GM19238 (cell line): Measurements from ENCODE around the gene DBNL.

Experiments used
- DNase-seq: peaks from one replicate; pipeline ENCODE4 v3.0.0; 2011; ENCODE audit warnings: low spot score; ENCODE audit not compliant: insufficient read length

DBNL gene

DNA sequence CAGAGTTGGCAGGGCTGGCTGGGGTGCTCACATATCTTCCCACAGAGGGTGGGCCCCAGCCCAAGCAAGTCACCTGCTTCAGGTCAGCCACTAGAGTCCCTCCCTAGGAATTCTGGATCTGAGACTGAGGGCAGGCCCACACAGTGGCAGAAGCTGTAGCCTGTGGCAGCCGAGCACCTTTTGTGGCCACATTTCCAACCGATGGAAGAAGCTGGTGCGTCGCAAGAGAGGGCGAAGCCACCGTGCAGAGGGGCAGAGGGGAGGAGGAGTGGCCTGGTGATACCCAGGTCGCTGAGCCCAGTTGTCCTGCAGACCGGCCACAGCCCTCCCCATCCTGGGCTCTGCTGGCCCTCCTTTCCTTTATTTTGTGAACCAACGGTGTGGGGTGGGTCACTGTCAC lies 32.6 kb downstream of the DBNL start:
- DNase-seq = no peak

DNA sequence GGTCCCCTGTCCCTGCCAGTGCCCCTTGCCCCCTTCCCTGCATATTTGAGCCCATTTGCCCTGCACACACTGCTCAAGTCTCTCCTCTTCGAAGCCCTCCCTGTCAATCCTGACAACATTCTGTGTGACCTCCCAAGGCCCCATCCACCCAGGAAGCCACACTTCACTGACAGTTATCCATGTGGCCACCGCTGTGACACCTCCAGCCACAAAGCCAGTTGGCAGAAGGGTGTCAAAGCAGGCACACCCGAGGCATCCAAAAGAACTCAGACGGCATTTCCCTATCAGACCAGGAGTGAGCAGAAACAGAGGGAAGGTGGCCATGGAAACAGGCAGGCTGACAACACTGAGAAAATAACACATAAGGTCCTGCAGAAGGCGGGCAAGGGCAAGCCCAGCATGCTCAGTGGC lies 33.2 kb downstream of the DBNL start:
- no peak for DNase-seq

DNA sequence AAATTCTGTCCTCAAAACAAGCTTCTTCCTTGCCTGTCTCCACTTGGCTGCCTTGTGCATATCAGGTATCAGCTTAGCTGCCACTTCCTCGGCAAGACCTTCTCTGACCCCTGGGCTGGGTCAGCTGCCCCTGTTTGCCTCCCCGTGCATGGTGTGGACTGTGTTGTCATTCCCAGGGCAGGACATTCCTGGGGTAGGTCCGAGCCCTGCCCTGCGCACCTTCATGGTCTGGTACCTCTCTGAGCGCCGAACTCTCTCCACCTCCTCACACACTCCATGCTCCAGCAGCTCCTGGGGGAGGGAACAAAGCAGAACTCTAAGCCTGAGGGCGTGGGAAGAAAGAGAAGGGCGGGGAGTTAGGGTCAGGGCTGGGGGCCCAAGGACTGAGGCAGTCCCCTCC lies 34.0 kb downstream of the DBNL start:
- no peak for DNase-seq

DNA sequence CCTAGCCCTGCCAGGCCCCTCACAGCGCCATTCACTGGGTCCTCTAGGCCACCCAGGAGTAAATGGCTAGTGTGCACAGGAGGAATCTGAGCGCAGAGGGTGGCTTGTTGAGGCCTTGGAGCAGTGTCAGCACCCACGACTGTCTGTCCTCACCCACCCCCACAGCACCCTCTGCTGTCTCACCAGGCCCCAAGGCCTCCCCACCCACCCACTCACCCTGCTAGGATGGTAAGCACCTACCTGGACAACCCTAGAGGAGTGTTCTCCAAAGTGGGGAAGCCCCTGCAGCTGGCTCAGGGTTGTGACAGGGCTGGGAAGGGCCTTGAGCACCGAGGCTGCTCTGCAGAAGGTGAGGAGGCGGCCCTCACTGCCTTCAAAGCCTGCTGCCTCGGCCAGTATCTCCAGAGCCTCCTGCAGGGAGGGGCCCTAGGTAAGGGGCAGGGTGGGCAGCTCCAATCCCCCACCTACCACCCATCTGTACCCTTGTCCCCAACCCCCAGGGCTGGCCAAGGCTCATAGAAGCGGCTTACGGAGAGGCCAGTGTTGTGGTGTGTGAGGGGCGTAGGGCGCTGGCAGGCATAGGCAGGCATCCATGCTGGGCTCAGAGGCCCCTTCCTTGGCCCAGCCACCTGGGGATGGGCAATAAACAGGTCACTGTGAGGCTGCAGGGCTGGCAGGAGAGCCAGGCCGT lies 35.0 kb downstream of the DBNL start:
- DNase-seq = no peak

DNA sequence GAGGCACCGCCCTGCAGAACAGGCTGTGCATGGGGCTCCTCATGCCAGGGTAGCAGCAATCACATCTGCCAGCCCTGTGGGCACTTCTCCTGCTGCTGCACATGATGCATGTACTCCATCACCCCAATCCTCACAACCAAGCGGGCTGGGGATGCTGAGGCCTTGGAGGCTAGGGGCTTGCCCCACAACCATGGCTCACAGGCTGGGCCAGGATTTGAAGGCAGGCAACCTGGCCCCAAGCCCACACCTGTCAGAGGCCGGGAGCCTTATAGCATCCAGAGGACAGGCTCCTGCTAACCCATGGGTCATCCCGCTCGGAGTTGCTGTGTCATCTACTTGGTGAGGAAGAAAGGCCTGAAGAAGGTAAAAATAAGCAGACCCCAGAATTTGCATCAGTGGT lies 35.6 kb downstream of the DBNL start:
- DNase-seq = no peak

DNA sequence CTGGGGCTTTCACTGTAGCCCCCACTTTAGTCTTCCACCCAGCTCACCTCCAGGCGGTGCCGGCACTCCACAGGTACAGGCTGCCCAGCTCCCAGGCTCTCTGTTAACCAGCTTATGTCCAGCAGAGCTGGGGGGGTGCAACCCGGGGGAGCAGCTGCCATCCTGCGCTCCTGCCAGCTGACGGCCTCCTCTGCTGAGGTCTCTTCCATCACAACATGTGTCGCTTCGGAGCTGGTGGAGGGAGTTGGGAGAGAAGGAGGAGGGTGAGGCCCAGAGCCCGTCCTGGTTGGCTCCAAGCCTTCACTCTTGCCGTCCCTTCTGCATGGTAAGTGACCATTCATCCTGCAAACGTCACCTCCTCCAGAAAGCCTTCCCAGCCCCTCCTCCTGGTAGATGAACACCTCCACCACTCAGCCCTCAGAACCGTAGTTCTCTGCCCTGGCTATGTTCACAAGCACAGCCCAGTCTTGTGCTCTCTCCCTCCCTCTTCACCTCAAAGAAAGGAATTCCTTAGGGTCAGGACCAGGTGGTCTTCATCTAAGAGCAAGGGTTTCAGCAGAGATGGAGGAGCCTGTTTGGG lies 36.3 kb downstream of the DBNL start:
- DNase-seq = no peak

DNA sequence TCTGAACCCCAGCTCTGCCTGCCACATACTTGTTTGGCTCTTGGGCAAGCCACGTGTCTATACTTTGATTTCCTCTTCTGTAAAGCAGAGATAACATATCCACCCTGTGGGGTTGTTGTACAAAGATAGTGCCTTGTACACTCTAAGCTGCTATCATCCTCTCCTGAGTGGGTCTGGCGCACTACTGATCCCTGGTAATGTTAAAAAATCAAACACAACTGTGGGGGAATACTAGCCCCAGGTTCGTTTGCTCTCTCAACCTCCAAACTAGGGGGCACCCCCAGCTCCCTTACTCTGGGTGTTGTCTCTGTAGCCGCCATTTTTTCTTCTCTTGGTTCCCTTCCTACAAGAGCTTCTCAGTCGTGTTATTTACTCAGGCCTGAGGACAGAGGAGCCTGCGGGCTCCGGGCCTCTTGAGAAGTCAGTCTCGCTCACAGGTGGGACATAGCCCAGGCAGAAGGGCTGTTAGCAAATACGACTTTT lies 36.8 kb downstream of the DBNL start:
- DNase-seq = no peak

DNA sequence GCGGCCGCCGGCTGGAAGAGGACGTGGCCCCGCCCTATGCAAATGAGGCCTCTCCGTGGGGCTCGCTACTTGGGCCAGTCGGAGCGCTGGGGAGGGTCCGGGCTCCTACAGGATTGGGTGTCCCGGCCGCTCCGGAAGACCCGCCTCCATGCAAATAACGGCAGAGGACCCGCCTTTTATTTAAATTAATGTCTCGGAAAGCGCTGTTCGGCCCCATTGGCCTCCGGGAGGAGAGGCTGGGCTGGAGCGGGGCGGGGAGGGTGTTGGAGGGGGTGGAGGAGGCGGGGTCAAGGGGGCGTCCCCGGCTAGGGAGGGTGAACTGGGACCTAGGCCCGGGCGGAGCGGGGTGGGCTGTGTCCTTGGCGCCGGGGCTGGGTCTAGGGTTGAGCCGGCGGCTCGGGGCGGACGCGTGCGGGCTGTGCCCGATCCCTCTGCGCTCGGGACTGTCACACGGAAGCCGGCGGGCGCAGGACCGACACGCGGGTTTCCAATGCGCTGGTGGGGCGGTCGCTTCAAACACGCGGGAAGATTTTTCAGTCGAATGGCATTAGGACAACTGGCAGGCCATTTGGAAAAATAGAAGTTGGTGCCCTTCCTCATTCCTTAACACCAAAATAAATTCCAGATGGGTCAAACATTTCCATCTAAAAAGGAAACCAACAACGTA lies 38.2 kb downstream of the DBNL start:
- DNase-seq = peak; percentile 96

DNA sequence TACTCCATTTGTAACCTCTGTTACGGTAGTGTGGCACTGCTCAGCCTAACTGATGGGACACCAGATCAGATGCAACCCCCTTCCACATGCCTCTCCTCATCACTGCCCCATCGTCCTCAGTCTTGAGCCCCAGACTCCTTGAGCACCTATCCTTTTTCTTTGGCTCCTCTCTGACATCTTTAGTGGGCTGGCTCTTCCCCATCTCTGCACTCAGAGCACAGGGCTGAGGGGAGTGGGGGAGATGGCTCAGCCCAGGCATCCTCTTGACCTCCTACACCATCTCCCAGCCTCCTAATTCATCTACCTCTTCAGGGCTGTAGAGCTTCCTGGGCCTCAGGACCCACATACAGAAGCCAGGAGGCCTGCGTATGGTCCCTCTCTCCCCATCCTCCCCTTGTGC lies 39.3 kb downstream of the DBNL start:
- DNase-seq = no peak

DNA sequence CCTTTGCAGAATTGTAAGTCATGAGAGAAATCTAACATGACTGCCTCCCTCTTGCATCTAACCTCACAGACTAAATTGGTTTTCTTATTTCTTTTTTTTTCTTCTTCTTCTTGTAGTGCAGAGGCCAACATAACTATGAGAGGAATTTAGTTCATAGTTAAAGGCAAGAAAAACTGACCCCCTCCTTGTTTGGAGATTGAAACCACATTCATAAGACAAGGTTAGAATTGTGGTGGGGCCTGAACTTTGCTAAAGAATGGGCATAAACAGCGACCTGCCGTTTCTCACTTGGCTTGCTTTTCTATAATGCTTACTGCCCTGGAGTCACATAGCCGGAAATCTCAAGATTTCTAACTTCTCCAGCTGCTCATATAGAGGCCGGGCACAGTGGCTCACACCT lies 40.2 kb downstream of the DBNL start:
- no peak for DNase-seq

DNA sequence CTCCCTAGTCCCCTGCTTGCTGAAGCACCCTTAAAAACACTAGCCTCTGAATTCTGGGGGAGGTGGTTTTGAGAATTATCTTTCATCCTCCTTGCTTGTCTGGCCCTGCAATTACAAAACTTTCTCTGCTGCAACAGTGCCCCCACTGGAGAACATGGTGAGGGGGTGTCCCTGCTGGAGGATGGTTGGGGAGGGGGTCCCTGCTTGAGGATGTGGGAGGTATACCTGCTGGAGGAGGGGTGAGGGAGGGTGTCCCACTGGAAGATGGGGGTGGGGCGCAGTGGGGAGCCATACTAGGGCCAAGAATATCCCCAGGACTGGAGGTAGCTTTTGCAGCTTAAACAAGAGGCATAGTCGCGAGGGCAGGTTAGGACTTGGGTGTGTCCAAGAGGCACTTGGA lies 41.0 kb downstream of the DBNL start:
- DNase-seq = no peak

DNA sequence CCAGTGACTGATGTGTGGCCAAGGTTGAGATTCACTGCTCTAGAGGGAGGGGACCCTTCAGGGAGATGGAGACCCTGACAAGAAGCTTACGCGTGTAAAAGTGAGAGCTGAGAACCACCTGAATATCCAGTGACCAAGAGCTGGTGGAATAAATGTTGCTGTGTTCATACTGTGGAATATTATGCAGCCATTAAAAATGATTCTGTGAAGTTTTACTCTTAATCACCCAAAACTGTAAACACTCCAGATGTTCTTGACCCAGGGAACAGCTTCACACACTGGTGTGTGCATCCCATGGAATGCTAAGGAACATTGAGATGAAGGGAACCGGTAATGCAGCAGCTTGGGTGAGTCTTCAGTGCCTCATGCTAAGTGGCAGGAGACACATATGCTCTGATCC lies 42.1 kb downstream of the DBNL start:
- DNase-seq = no peak

DNA sequence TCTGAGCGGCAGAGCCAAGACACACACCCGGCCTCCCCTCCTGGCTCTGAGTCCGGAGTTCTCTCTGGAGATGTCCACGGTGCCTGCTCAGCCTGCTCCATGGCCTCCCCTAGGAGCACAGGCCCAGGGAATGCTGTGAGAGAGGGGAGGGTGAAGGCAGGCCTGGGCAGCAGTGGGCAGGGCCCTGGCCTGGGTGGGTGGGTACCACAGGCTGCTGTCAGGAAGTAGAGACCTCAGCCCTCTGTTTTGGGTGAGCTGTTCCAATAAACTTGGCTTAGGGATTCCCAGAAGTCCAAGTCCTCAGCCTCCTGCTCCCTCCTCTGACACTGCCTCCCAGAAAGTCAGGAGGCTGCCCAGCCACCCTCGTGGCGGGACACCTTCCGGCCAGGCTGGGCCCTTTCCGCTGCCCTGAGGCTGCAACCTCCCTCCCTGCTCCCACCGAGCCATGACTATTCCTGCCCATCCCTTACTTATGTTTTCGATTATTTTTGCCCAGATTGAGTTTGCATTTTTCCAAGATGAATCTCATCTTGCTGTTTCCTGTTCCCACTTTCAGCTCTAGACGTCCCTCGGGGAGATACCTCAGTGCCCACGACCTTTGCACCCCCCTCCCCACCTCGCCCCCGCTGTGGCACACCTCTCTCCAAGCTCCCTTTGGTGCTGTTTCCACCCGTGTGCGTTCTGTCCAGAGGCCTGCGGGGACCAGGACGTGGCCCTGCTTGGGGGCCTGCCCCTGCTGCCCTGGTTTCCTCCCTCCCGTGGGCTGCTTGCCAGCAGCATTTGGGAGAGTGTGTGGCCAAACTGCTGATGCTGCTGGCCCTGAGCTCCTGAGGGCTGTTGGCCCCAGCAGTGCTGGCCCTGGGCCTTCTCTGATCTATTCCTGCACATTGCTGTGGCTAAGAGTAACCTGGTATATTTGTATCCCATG lies 43.7 kb downstream of the DBNL start:
- no peak for DNase-seq

DNA sequence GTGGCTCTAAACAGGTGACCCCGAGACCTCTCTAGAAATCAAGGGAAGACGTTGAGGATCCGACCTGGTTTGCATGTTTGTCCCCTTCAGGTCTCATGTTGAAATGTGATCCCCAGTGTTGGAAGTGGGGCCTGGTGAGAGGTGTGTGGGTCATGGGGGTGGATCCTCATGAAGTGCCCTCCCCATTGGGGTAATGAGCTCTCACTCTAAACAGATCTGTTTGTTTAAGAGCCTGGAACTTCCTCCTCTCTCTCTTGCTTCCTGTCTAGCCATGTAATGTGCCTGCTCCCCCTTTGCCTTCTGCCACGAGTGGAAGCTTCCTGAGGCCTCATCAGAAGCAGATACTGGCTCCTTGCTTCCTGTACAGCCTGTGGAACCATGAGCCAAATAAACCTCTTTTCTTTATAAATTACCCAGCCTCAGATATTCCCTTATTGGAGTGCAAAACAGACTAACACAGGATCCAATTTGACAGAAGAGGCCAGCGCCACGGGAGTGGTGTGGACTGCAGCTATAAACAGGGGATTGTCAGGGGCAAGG lies 48.7 kb downstream of the DBNL start:
- DNase-seq = no peak

DNA sequence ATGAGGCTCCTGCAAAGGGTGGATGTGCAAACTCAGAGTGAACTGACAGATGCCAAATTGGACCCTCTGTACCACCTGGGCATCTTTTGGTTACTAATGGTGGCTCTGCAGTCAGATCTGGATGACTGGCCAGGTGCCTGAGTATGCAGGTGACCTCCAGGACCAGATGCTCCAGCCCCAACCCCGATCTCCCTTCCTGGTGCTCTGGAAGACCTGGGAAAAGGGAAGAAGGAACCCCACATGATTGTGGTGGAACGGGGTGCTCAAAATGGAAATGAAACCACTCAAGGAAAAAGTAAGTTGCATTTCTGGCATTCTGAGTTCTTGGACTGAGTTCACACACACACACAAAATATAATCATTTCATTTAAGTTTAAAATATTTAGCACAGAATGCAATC lies 49.9 kb downstream of the DBNL start:
- DNase-seq = no peak

DNA sequence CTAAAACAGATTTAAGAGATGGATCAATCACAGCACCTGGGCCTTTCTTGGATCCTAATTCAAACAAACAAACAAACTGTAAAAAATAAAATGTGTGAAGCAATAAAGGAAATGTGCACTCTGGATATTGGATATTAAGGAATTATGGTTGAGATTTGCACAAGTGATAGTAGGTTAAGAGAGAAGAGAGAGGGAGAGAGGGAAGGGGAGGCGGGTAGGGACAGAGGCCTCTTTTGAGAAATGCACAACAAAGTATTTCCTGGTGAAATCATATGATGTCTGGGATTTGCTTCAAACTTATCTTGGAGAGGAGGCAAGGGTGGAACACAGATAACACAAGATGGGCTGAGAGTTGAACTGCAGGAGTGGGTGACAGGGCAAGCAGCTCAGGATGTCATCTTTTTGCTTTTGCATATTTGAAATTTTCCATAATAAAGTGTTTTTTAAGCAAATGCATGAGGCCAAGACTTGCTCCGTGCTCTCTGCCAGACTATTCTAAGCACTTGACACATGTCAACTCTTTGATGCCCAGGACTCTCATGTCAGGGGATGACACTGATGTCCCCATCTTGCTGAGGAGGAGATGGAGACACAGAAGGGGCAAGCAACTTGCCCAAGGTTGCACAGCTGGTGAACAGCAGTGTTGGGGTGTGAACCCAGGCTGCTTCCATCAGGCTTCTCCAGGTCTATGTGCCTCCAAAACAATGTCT lies 50.5 kb downstream of the DBNL start:
- DNase-seq = no peak

DNA sequence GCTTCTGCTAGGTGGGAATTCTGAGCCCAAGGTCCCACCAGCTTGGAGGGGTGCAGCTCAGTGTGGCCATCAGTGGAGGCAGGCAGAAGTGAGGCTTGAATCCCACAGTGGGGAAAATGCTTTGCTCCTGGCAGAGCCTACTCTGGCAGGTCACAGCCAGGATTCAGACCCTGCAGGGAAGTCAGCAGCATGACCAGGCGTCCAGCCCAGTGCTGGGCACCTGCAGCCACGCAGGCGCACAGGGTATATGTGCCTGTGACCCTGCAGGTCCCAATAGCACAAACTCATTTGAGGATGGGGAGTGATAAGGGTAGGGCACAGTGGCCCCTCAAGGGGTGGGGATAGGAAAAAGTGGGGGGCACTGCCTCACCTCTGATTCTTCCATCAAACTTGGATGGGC lies 51.3 kb downstream of the DBNL start:
- DNase-seq = no peak

DNA sequence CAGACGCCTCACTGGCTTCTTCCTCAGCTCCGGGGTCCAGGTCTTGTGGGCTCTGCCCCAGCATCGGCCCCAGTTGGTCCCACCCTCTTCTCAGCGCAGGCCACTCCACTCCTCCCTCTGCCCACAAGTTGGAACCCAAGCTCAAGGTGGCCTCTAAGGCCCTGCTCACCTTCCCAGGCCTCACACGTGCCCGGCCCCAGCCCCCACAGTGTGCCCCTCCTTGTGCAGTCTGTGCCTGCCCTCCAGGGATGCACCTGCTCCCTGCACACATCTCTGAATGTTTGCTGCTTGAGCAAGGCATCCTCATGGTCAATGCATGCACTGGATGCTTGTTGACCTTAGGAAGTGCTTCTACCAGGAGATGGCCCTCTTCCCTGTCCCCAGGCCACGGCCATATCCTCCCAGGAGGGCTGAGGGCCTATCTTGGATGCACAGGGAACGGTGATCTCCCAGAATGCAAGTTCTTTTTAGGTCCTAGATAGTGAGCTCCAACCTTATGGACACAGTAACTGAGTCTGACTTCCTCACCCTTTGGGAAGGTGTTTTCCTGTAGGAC lies 51.9 kb downstream of the DBNL start:
- no peak for DNase-seq

DNA sequence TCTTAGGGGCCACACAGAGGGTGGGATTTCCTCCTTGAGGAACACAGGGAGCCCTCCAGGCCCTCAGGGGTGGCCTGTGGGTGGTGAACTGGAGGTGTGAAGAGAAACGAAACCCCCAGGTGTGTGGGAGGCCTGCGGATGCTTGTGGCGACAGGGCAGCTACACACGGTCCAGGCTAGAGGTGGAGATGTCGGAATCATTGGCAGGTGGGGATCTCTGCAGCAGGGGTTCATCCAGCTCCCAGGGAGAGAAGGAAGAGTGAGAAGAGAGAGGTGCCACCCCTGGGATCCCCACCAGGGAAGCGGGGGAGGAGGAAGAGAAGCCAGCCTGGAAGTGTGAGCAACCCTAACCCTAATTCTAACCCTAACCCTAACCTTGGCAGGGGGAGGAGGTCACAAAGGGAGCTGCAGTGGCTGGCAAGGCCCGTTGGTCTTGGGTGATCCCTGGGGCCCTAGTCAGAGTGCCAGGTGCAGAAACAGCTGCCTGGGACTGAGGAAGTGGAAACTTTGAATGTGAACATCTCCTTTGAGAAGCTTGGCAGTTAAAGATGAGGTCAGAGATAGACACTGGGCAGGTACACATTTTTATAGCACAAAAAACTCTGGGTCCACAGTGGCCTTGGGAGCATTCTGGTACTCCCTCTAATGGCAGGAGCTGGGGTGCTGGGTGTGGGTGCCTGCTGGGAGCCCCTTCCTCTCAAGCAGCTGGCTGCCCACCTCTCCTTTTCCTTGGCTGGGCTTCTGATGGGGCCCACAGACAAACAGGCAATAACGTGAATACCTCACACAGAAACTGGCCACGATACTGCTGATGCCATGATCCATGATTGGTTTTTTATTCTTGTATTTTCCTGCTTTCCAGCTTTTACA lies 52.8 kb downstream of the DBNL start:
- no peak for DNase-seq
